Neuronal stem cell (in vitro differentiated cells): ENCODE measurements around the gene SUPT20HL1.

ENCODE experiments used
- DNase-seq: peaks from one replicate; pipeline ENCODE4 v3.0.0-alpha.2; 2013; ENCODE audit warnings: low spot score
- H2AFZ ChIP-seq: one replicate; pipeline ENCODE4 v1.6.1; 2013; ENCODE audit warnings: mild to moderate bottlenecking, low read length, inconsistent platforms
- H2AK5ac ChIP-seq: 2 replicates; pipeline ENCODE4 v1.6.1; 2013; ENCODE audit warnings: low read depth, mild to moderate bottlenecking, inconsistent platforms, low read length, moderate library complexity, mixed read lengths
- H2BK120ac ChIP-seq: 2 replicates; pipeline ENCODE4 v1.6.1; 2013; ENCODE audit warnings: low read depth, mild to moderate bottlenecking, inconsistent platforms, low read length, moderate library complexity, mixed read lengths
- H2BK12ac ChIP-seq: one replicate; pipeline ENCODE4 v1.6.1; 2013; ENCODE audit warnings: low read length, inconsistent platforms
- H2BK15ac ChIP-seq: 2 replicates; pipeline ENCODE4 v1.6.1; 2013; ENCODE audit warnings: mild to moderate bottlenecking, low read length, inconsistent platforms, mixed read lengths
- H2BK5ac ChIP-seq: one replicate; pipeline ENCODE4 v1.6.1; 2013; ENCODE audit warnings: inconsistent platforms, mild to moderate bottlenecking, low read length, moderate library complexity
- H3K14ac ChIP-seq: one replicate; pipeline ENCODE4 v1.6.1; 2013; ENCODE audit warnings: low read length, inconsistent platforms
- H3K18ac ChIP-seq: 2 replicates; pipeline ENCODE4 v1.6.1; 2013; ENCODE audit warnings: low read length, inconsistent platforms
- H3K23ac ChIP-seq: 2 replicates; pipeline ENCODE4 v1.6.1; 2013; ENCODE audit warnings: low read depth, mild to moderate bottlenecking, mixed read lengths, low read length, inconsistent platforms; ENCODE audit not compliant: poor library complexity
- H3K27ac ChIP-seq: replicated peaks from 3 replicates; pipeline ENCODE4 v1.5.1; 2013; ENCODE audit warnings: low read length, inconsistent platforms
- H3K27me3 ChIP-seq, 3 experiments: 2 replicates each; pipeline ENCODE4 v1.6.1; 2013; ENCODE audit warnings: low read length in 3 of 3, mild to moderate bottlenecking in 2 of 3, inconsistent platforms in 1 of 3, low read depth in 1 of 3, mixed read lengths in 1 of 3, moderate library complexity in 1 of 3; ENCODE audit not compliant: control insufficient read depth in 3 of 3, insufficient read depth in 3 of 3
- H3K36me3 ChIP-seq, 2 donors: replicated peaks in 1 of 2; 2 replicates each; pipeline ENCODE4 v1.6.1; 2013; ENCODE audit warnings: low read length in 2 of 2; ENCODE audit not compliant: control insufficient read depth in 2 of 2, insufficient read depth in 2 of 2
- H3K4ac ChIP-seq: 2 replicates; pipeline ENCODE4 v1.6.1; 2013; ENCODE audit warnings: inconsistent platforms, mild to moderate bottlenecking, low read length, moderate library complexity
- H3K4me1 ChIP-seq, 2 donors: 1 replicate in 1 of 2; 2 replicates in 1 of 2; pipeline ENCODE4 v1.6.1; 2013; ENCODE audit warnings: low read length in 2 of 2, low read depth in 1 of 2; ENCODE audit not compliant: control insufficient read depth in 2 of 2, insufficient read depth in 1 of 2
- H3K4me2 ChIP-seq: one replicate; pipeline ENCODE4 v1.6.1; 2013; ENCODE audit warnings: mild to moderate bottlenecking, low read length, inconsistent platforms; ENCODE audit not compliant: insufficient read depth, poor library complexity, severe bottlenecking
- H3K4me3 ChIP-seq, 2 donors: 2 replicates each; pipeline ENCODE4 v1.5.1; 2013; ENCODE audit warnings: low read length in 2 of 2, mild to moderate bottlenecking in 2 of 2, inconsistent platforms in 1 of 2, moderate library complexity in 1 of 2
- H3K79me1 ChIP-seq: one replicate; pipeline ENCODE4 v1.6.1; 2013; ENCODE audit warnings: low read depth, mild to moderate bottlenecking, inconsistent platforms, low read length, moderate library complexity
- H3K9ac ChIP-seq: one replicate; pipeline ENCODE4 v1.6.1; 2013; ENCODE audit warnings: mild to moderate bottlenecking, low read depth, low read length, inconsistent platforms; ENCODE audit not compliant: poor library complexity
- H3K9me3 ChIP-seq, 2 donors: replicated peaks in 1 of 2; 2 replicates each; pipeline versions ENCODE3 to v1.6.1; 2013; ENCODE audit warnings: low read length in 2 of 2, mild to moderate bottlenecking in 2 of 2, inconsistent platforms in 1 of 2, low read depth in 1 of 2, mixed read lengths in 1 of 2, moderate library complexity in 1 of 2; ENCODE audit not compliant: control insufficient read depth in 2 of 2, insufficient read depth in 1 of 2
- H4K8ac ChIP-seq: one replicate; pipeline ENCODE4 v1.6.1; 2013; ENCODE audit warnings: low read depth, mild to moderate bottlenecking, inconsistent platforms, low read length, moderate library complexity
- H4K91ac ChIP-seq: one replicate; pipeline ENCODE4 v1.6.1; 2013; ENCODE audit warnings: low read length, low read depth, mild to moderate bottlenecking, inconsistent platforms; ENCODE audit not compliant: poor library complexity
- WGBS, 2 donors: extraction: QIAGEN DNeasy Blood & Tissue Kit; methylation state at CpG; one replicate each; pipeline ENCODE4 v1.1.7; 2013; ENCODE audit warnings: missing lambda C conversion rate in 2 of 2, mixed read lengths in 1 of 2; ENCODE audit not compliant: insufficient read length in 2 of 2, insufficient replicate concordance in 1 of 2; ENCODE audit errors: extremely low coverage in 2 of 2; 5-methylcytosine and 5-hydroxymethylcytosine counted together

SUPT20HL1 gene

GRCh38 chrX:24325231-24325630, 35.2 kb upstream of the SUPT20HL1 start:
- Histone ChIP-seq H3K9me3 (no peaks in the 10 kb centered on the region), H3K4me2 (no peak overlapping the region), H3K23ac (no peak overlapping the region), H3K27ac (no peak overlapping the region), H3K14ac (no peak overlapping the region), H2AK5ac (no peak overlapping the region), H3K27me3 (no peaks in the 10 kb centered on the region), H2BK120ac (no peak overlapping the region), H3K4me3 (no peak overlapping the region), H3K4me1 (no peaks in the 10 kb centered on the region), H2BK5ac (no peak overlapping the region), H2AFZ (no peak overlapping the region), H2BK12ac (no peak overlapping the region), H4K8ac (no peak overlapping the region), H2BK15ac (no peak overlapping the region), H4K91ac (no peak overlapping the region), H3K4ac (no peak overlapping the region), H3K9ac (no peak overlapping the region), H3K79me1 (no peaks in the 10 kb centered on the region), H3K36me3 (no peaks in the 10 kb centered on the region), H3K18ac (no peak overlapping the region)
- no peak for DNase-seq
- WGBS, 2 donors = no CpG with 5 or more reads among the region's 1 CpG

- no peak overlapping the region for H4K8ac ChIP-seq
- H3K9me3 ChIP-seq = no peaks in the 10 kb centered on the region
- H2AK5ac ChIP-seq = no peak overlapping the region
- no peaks in the 10 kb centered on the region for H3K36me3 ChIP-seq
- H3K14ac ChIP-seq = no peak overlapping the region
- H3K27me3 ChIP-seq = peaks cover 0 to 4% (median 0%) of the 10 kb centered on the region in 3 experiments
- H3K9ac ChIP-seq = no peak overlapping the region
- no peak overlapping the region for H4K91ac ChIP-seq
- no peak overlapping the region for H3K27ac ChIP-seq
- H3K4me1 ChIP-seq = no peaks in the 10 kb centered on the region
- H3K18ac ChIP-seq = no peak overlapping the region
- H2BK5ac ChIP-seq = no peak overlapping the region
- no peak overlapping the region for H3K4me2 ChIP-seq
- no peak overlapping the region for H2BK15ac ChIP-seq
- H2BK120ac ChIP-seq = no peak overlapping the region
- H2BK12ac ChIP-seq = no peak overlapping the region
- no CpG with 5 or more reads among the region's 4 CpGs for WGBS, 2 donors
- no peaks in the 10 kb centered on the region for H3K79me1 ChIP-seq
- no peak overlapping the region for H3K4me3 ChIP-seq
- no peak overlapping the region for H2AFZ ChIP-seq
- H3K23ac ChIP-seq = no peak overlapping the region
- no peak for DNase-seq
- no peak overlapping the region for H3K4ac ChIP-seq
These were observed 27.6 kb upstream of the SUPT20HL1 start for GRCh38 chrX:24332878-24333277.

- no CpG with 5 or more reads among the region's 1 CpG for WGBS, 2 donors
- no peak for DNase-seq
- Histone ChIP-seq H3K14ac (no peak overlapping the region), H2BK120ac (no peak overlapping the region), H3K9ac (no peak overlapping the region), H3K9me3 (no peaks in the 10 kb centered on the region), H3K36me3 (no peaks in the 10 kb centered on the region), H2BK12ac (no peak overlapping the region), H3K4me1 (no peaks in the 10 kb centered on the region), H3K18ac (no peak overlapping the region), H3K79me1 (no peaks in the 10 kb centered on the region), H3K27me3 (peaks cover 0 to 4% (median 0%) of the 10 kb centered on the region in 3 experiments), H4K91ac (no peak overlapping the region), H3K4me2 (no peak overlapping the region), H2BK5ac (no peak overlapping the region), H2BK15ac (no peak overlapping the region), H3K4me3 (no peak overlapping the region), H2AFZ (no peak overlapping the region), H2AK5ac (no peak overlapping the region), H4K8ac (no peak overlapping the region), H3K27ac (no peak overlapping the region), H3K4ac (no peak overlapping the region), H3K23ac (no peak overlapping the region)
These were observed 27.1 kb upstream of the SUPT20HL1 start for GRCh38 chrX:24333371-24333770.

DNA sequence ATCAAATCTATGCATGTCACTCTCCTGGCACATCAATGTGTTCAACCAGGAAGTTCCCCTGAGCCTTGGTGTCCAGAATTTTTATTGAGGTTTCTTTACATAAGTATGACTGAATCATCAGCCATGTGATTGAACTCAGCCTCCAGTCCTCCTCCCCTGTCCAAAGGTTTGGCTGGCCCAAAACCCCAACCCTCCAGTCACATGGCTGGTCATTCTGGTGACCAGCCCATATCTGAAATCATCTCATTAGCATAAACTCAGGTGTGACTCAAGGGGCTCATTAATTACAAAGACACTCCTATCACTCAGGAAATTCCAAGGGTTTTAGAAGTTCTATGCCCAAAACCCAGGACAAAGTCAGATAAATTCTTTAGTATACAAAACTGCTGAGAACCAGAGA, 26.0 kb upstream of the SUPT20HL1 start:
- Histone ChIP-seq H3K18ac (no peak overlapping the region), H3K4me2 (no peak overlapping the region), H3K27ac (no peak overlapping the region), H2BK5ac (no peak overlapping the region), H3K9ac (no peak overlapping the region), H4K91ac (no peak overlapping the region), H3K27me3 (peaks cover 0 to 4% (median 0%) of the 10 kb centered on the region in 3 experiments), H4K8ac (no peak overlapping the region), H3K9me3 (no peaks in the 10 kb centered on the region), H2AK5ac (no peak overlapping the region), H2BK15ac (no peak overlapping the region), H3K79me1 (no peaks in the 10 kb centered on the region), H3K4me3 (no peak overlapping the region), H2BK120ac (no peak overlapping the region), H3K23ac (no peak overlapping the region), H2BK12ac (no peak overlapping the region), H3K4me1 (no peaks in the 10 kb centered on the region), H3K4ac (no peak overlapping the region), H3K14ac (no peak overlapping the region), H2AFZ (no peak overlapping the region), H3K36me3 (no peaks in the 10 kb centered on the region)
- no peak for DNase-seq
